ENCODE results near the gene CUTC. TPM values are rescaled to one million over a fixed set of nuclear protein-coding genes. Genes with fewer than 3 reads are reported as not detected.

Gene CUTC
- total RNA-seq, 2 donors from 2014 or later: 13.8 to 16.7 TPM

DNA sequence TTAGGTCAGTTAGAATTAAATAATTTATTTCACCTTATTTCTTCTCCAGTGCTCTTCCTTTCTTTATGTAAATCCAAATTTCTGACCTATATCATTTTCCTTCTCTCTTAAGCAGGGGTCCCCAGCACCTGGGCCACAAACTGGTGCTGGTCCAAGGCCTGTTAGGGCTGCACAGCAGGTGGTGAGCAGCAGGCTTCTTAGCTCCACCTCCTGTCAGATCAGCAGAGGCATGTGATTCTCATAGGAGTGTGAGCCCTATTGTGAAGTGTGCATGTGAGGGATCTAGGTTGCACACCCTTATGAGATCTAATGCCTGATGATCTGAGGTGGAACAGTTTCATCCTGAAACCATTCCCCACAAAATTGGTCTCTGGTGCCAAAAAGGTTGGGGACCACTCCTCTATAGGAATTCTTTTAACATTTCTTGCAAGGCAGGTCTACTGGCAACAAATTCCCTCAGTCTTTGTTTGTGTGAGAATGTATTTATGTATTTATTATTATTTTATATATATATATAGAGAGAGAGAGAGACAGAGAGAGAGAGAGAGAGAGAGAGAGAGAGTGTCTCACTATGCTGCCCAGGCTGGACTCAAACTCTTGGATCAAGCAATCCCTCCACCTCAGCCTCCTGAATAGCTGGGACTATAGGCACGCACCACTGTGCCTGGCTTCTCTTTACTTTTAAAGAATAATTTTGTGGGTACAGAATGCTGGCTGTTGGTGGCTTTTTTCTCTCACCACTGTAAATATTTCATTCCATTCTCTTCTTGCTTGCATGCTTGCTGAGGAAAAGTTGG lies 46.1 kb downstream of the CUTC start:
- TF ChIP-seq, protein P1, sequence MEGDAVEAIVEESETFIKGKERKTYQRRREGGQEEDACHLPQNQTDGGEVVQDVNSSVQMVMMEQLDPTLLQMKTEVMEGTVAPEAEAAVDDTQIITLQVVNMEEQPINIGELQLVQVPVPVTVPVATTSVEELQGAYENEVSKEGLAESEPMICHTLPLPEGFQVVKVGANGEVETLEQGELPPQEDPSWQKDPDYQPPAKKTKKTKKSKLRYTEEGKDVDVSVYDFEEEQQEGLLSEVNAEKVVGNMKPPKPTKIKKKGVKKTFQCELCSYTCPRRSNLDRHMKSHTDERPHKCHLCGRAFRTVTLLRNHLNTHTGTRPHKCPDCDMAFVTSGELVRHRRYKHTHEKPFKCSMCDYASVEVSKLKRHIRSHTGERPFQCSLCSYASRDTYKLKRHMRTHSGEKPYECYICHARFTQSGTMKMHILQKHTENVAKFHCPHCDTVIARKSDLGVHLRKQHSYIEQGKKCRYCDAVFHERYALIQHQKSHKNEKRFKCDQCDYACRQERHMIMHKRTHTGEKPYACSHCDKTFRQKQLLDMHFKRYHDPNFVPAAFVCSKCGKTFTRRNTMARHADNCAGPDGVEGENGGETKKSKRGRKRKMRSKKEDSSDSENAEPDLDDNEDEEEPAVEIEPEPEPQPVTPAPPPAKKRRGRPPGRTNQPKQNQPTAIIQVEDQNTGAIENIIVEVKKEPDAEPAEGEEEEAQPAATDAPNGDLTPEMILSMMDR (IDR thresholded peaks at IDR 0.05): no peak
- H3K36me3 ChIP-seq: no peaks in the 10 kb centered on the region
- DNase-seq (ENCODE audit: low spot score) (no peak), ATAC-seq (ENCODE audit: insufficient number of reproducible peaks, low FRiP score, low read depth) (no peak)
- H3K27ac ChIP-seq: no peak overlapping the region
- H3K9me3 ChIP-seq: no peaks in the 10 kb centered on the region
- no peaks in the 10 kb centered on the region for H3K27me3 ChIP-seq (replicated peaks; ENCODE audit: insufficient read depth)
- no peak overlapping the region for H3K4me3 ChIP-seq
- no peaks in the 10 kb centered on the region for H3K4me1 ChIP-seq (ENCODE audit: control insufficient read depth in 1 of 2, low read depth in 2 of 2)

- peak overlapping the region in 1 of 2 donors; percentile 44 for H3K27ac ChIP-seq
- no peak overlapping the region for H3K4me3 ChIP-seq
Measured at GRCh38 chr10:99779335-99779734, 47.3 kb downstream of the CUTC start.

DNA sequence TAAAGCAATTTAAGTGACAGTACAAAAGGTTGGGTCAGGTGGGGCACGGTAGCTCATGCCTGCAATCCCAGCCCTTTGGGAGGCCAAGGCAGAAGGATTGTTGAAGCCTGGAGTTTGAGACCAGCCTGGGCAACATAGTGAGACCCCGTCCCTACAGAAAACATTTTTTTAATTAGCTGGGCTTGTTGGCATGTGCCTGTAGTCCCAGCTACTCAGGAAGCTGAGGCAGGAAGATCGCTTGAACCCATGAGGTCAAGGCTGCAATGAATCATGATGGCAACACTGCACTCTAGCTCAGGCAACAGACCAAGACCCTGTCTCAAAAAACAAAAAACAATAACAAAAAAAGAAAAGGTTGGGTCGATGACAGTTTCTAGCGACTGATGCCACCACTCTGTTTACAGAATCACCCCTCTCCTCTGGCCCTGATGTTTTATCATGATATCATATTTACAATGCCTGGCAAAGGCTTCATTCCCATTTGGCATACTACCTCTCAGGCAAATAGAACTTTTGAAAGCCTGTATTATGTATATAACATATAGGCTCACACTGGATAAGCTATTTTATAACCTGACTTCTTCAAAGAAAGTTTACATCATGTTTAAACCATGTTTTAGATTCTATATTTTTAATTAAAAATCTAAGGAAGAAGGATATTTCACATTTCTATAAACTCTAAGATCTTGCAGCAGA lies 49.8 kb downstream of the CUTC start:
- H3K4me3 ChIP-seq: no peak overlapping the region
- no peaks in the 10 kb centered on the region for H3K27me3 ChIP-seq (replicated peaks; ENCODE audit: insufficient read depth)
- no peaks in the 10 kb centered on the region for H3K9me3 ChIP-seq
- no peak for ATAC-seq (ENCODE audit: insufficient number of reproducible peaks, low FRiP score, low read depth)
- TF ChIP-seq, protein P1 (IDR thresholded peaks at IDR 0.05): no peak
- H3K27ac ChIP-seq: no peak overlapping the region
- peaks cover 5 to 12% of the 10 kb centered on the region in 2 donors for H3K4me1 ChIP-seq (ENCODE audit: control insufficient read depth in 1 of 2, low read depth in 2 of 2)
- DNase-seq (ENCODE audit: low spot score): no peak
- H3K36me3 ChIP-seq: no peaks in the 10 kb centered on the region

More at GRCh38 chr10:99779335-99779734, 47.3 kb downstream of the CUTC start:
- no peaks in the 10 kb centered on the region for H3K9me3 ChIP-seq
- TF ChIP-seq, protein P1 (IDR thresholded peaks at IDR 0.05): no peak
- no peaks in the 10 kb centered on the region for H3K27me3 ChIP-seq (replicated peaks; ENCODE audit: insufficient read depth)
- peaks cover 4 to 7% of the 10 kb centered on the region in 2 donors for H3K4me1 ChIP-seq (ENCODE audit: control insufficient read depth in 1 of 2, low read depth in 2 of 2)
- ATAC-seq (ENCODE audit: insufficient number of reproducible peaks, low FRiP score, low read depth) (no peak), DNase-seq (ENCODE audit: low spot score) (no peak)
- H3K36me3 ChIP-seq: no peaks in the 10 kb centered on the region

- no peaks in the 10 kb centered on the region for H3K9me3 ChIP-seq
- TF ChIP-seq, protein P1 (IDR thresholded peaks at IDR 0.05): no peak
- no peak for ATAC-seq (ENCODE audit: insufficient number of reproducible peaks, low FRiP score, low read depth)
- H3K4me3 ChIP-seq: no peak within 1 kb of the TSS
- no peak within 1 kb of the TSS for H3K27ac ChIP-seq
- H3K4me1 ChIP-seq (ENCODE audit: control insufficient read depth in 1 of 2, low read depth in 2 of 2): peaks cover 5 to 12% of the 10 kb centered on the region in 2 donors
- H3K36me3 ChIP-seq: no peaks in the 10 kb centered on the region
- no peak for DNase-seq (ENCODE audit: low spot score)
- H3K27me3 ChIP-seq (replicated peaks; ENCODE audit: insufficient read depth): no peaks in the 10 kb centered on the region
Measured at GRCh38 chr10:99782447-99783286, 50.6 kb downstream of the CUTC start, which contains the start of gene ABCC2. ABCC2 (plus strand) TSS chr10:99782640; CDS start chr10:99782845, 205 bp downstream.

All from thoracic aorta (tissue), 2 donors.